Left lung (tissue), 10 donors: ENCODE measurements around the gene BCL6B. TPM values are rescaled to one million over a fixed set of nuclear protein-coding genes. Genes with fewer than 3 reads are reported as not detected.

Source experiments
- ATAC-seq: fragments of 200-7000 bp; cut with Tn5 transposase; one replicate; pipeline ENCODE4 v1.9.1; 2020; ENCODE audit warnings: moderate library complexity
- DNase-seq, 4 donors: peaks; one replicate each; pipeline ENCODE4 v3.0.0-alpha.2; 2013 to 2020
- H3K27ac ChIP-seq, 2 donors: fragments of 200-600 bp; sonication (generic) in 1 of 2; one replicate each; pipeline versions ENCODE4 v1.5.0 to v1.8.0; 2020 to 2021
- H3K27me3 ChIP-seq, 2 donors: fragments of 200-600 bp; sonication (generic) in 1 of 2; one replicate each; pipeline versions ENCODE4 v1.5.0 to v1.8.0; 2020 to 2021
- H3K36me3 ChIP-seq, 2 donors: fragments of 200-600 bp; sonication (generic) in 1 of 2; one replicate each; pipeline versions ENCODE4 v1.5.0 to v1.8.0; 2020 to 2021
- H3K4me1 ChIP-seq, 2 donors: fragments of 200-600 bp; one replicate each; pipeline ENCODE4 v1.8.0; 2021
- H3K4me3 ChIP-seq, 2 donors: fragments of 200-600 bp; sonication (generic) in 1 of 2; one replicate each; pipeline versions ENCODE4 v1.5.0 to v1.8.0; 2020 to 2021; ENCODE audit warnings: mild to moderate bottlenecking in 1 of 2
- H3K9me3 ChIP-seq, 2 donors: fragments of 200-600 bp; sonication (generic) in 1 of 2; one replicate each; pipeline versions ENCODE4 v1.5.0 to v1.8.0; 2020 to 2021
- CTCF ChIP-seq, 2 donors: fragments of 200-600 bp; sonication (generic) in 1 of 2; IDR thresholded peaks; one replicate each; pipeline versions ENCODE4 v1.5.0 to v1.8.0; 2021; ENCODE audit warnings: antibody characterized with exemption in 2 of 2
- intact Hi-C, 2 donors: fragments of 100-400 bp; cut with DNase I; formaldehyde crosslinking; loops; one replicate each; pipeline versions ENCODE4 v1.11.2 to v1.14.2; 2022
- polyA plus RNA-seq, 6 donors: library from polyadenylated mRNA; unstranded; fragments of 120-200 nt; gene quantifications; one replicate each; pipeline ENCODE4 v1.2.1, GENCODE V29; 2013; ENCODE audit not compliant: insufficient read length in 6 of 6
- total RNA-seq, 2 donors: library from RNA; stranded (reverse); fragmentation: NEBNext Ultra II Directional; extraction: Animal tissue kit (Norgen Biotek cat#: 25700); gene quantifications; one replicate each; pipeline ENCODE4 v1.2.1, GENCODE V29; 2021
- donor health status: DM: no; HTN: yes; CAD: no.
- donor health status: DM: no; HTN: no; CAD: no.

Gene BCL6B
- total and polyA plus RNA-seq, 8 donors = 13.3 to 45.9 (median 35.9) TPM

- Histone ChIP-seq H3K27me3 (no peaks in the 10 kb centered on the region), H3K36me3 (no peaks in the 10 kb centered on the region), H3K4me1 (no peaks in the 10 kb centered on the region), H3K4me3 (no peak overlapping the region), H3K9me3 (no peaks in the 10 kb centered on the region), H3K27ac (no peak overlapping the region)
- no peak for TF ChIP-seq CTCF (IDR thresholded peaks at IDR 0.05)
- intact Hi-C loops = no loop called here
- DNase-seq = no peak
- ATAC-seq = no peak
Measured at GRCh38 chr17:7058831-7059447, 36.1 kb downstream of the BCL6B start.

DNA sequence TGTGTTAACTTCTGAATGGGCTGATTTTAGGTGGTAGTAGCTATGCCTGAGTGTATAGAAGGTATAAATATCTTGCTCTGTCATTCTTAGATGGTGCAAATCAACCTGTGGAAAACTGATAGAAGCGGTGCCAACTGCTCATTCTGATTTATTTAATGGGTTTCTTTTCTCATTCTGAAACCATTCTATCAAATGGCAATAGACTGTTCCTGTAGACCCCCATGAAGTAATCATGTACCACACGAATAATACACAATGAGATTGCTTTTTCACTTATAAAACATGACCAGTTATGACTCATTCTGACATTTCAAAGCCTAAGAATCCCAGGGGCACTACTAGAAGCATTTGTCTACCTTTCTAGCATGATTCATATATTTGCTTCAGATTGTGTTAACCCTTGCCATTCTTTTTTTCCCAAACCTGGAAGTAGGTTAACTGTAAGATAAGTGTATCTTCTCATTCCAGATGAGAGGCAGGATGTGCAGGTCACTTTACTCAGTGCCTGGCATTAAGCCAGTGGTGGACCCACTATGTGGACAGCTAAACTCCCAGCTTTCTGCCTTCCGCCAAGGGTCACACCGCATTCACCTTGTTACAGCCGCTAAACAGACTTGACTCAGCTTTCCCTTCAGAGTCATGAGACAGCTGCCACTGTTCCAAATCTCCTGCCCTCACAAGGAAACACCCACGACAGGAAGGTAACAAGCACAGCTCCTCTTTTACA lies 37.5 kb downstream of the BCL6B start:
- DNase-seq (peak in 1 of 4 donors; percentile 13), ATAC-seq (peak; percentile 66)
- Histone ChIP-seq H3K27me3 (no peaks in the 10 kb centered on the region), H3K4me3 (no peak overlapping the region), H3K36me3 (no peaks in the 10 kb centered on the region), H3K27ac (no peak overlapping the region), H3K9me3 (no peaks in the 10 kb centered on the region), H3K4me1 (no peaks in the 10 kb centered on the region)
- no peak for TF ChIP-seq CTCF (IDR thresholded peaks at IDR 0.05)
- intact Hi-C loops = no loop called here

GRCh38 chr17:7063518-7064094 lies 40.8 kb downstream of the BCL6B start:
- H3K36me3 ChIP-seq = no peaks in the 10 kb centered on the region
- no peak for ATAC-seq
- intact Hi-C loops = no loop called here
- H3K4me1 ChIP-seq = no peaks in the 10 kb centered on the region
- peak in 1 of 4 donors; percentile 2 for DNase-seq
- H3K27ac ChIP-seq = no peak overlapping the region
- no peaks in the 10 kb centered on the region for H3K27me3 ChIP-seq
- H3K9me3 ChIP-seq = peaks cover 0 to 11% of the 10 kb centered on the region in 2 donors
- no peak for TF ChIP-seq CTCF (IDR thresholded peaks at IDR 0.05)
- H3K4me3 ChIP-seq = no peak overlapping the region

- Histone ChIP-seq H3K27ac (no peak overlapping the region), H3K4me3 (no peak overlapping the region), H3K9me3 (peaks cover 0 to 15% of the 10 kb centered on the region in 2 donors), H3K36me3 (no peaks in the 10 kb centered on the region), H3K27me3 (no peaks in the 10 kb centered on the region), H3K4me1 (no peaks in the 10 kb centered on the region)
- ATAC-seq (no peak), DNase-seq (peak in 1 of 4 donors; percentile 19)
- no peak for TF ChIP-seq CTCF (IDR thresholded peaks at IDR 0.05)
- intact Hi-C loops = no loop called here
Measured at GRCh38 chr17:7064261-7064660, 41.4 kb downstream of the BCL6B start.

GRCh38 chr17:7067198-7067597 lies 44.3 kb downstream of the BCL6B start:
- ATAC-seq = no peak
- Histone ChIP-seq H3K9me3 (peaks cover 0 to 15% of the 10 kb centered on the region in 2 donors), H3K4me1 (no peaks in the 10 kb centered on the region), H3K27me3 (no peaks in the 10 kb centered on the region), H3K4me3 (no peak overlapping the region), H3K36me3 (no peaks in the 10 kb centered on the region), H3K27ac (no peak overlapping the region)
- intact Hi-C loops = no loop called here
- no peak for DNase-seq
- TF ChIP-seq CTCF (IDR thresholded peaks at IDR 0.05) = no peak
